Nucleus accumbens (tissue), 56 donors: Measurements from ENCODE around the gene TIMM44.

Source experiments
- DNase-seq, 56 donors: peaks; one replicate each; lab custom pipeline; 2025; lab: John Stamatoyannopoulos, UW

TIMM44 gene

GRCh38 chr19:7883105-7883504, 60.4 kb downstream of the TIMM44 start:
- no peak for DNase-seq

- DNase-seq, result no peak
Observed at GRCh38 chr19:7881910-7882309, 61.6 kb downstream of the TIMM44 start.

DNA sequence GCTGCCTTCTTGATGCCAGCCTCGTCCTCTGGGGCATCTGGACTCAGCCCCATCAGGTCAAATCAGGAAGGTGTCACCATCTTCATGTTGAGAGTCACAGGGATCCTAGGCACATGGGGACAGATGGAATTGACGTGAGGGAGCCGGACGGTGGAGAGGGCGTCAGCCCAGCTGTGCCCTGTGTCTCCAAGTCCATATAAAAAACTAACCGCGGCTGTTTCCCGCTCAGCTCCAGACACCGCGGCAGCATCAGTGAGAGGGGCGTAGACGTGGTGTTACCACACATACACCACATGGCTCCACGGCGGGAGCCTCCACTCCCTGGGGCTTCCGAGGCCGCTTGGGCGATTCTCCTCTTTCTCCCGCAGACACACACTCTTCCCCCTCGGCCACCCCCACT, 63.6 kb downstream of the TIMM44 start:
- no peak for DNase-seq

DNA sequence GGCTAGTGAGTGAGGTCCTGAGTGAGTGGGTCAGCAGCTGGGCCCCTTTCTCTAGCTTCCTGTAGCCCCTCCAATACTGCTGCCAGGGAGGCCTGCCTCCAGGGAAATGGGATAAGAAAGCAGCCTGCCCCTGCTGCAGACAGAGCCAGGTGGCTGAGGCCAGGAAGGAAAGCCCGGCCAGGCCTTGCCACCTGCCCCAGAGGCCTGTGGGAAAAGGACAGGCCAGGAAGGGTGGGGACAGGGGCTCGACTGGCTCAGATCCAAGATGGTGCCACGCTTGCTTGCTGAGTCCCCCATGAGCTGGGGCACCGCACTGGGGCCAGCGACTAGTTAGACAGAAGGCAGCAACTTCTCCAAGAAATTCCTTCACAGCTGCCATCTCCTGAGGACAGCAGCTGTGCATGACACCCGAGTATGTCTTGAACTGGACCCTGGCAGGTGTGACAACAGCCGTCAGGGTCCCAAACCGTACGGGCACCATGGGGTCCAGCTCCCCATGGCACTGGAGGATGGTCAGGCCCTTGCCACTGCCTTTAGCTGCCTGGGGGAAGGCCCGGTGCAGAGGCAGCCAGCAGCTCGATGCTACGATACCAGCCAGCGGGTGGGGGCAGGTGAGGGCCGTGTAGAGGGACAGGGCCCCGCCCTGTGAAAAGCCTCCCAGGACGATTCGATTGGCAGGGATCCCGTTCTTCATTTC, 64.2 kb downstream of the TIMM44 start:
- no peak for DNase-seq

DNA sequence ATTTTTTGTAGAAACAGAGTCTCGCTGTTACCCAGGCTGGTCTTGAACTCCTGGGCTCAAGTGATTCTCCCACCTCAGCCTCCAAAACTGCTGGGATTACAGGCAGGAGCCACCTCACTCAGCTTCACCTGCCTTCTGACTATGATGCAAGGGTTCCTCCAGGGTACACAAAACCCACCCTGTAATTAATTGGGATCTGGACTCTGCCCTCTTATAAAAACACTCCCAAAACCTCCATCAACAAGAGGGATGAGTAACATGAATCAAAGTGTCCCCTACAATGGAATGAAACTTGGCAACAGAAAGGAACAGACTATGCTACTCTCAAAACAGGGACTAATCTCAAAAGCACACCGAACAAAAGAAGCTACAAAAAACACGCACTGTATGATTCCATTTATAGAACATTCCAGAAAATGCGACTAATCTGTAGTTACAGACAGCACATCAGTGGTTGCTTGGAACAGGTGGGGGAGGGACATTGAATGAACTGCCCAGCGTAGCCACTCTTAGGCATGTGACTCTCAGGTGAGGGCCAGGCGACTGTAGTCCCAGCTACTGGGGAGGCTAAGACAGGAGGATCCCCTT, 66.1 kb downstream of the TIMM44 start:
- no peak for DNase-seq
